ENCODE data around the gene KCNT1. TPM values are rescaled to one million over a fixed set of nuclear protein-coding genes. Genes with fewer than 3 reads are reported as not detected.

KCNT1 gene
- total and polyA plus RNA-seq, 2 experiments from 2014 or later, result 0.27 TPM; not detected in 1

- Histone ChIP-seq H3K27me3 (no peaks in the 10 kb centered on the region), H3K36me3 (replicated peaks; ENCODE audit: insufficient read depth, low read depth) (no peaks in the 10 kb centered on the region), H3K27ac (no peak overlapping the region), H4K20me1 (ENCODE audit: insufficient read depth, poor library complexity, severe bottlenecking) (no peaks in the 10 kb centered on the region), H3K9me2 (replicated peaks; ENCODE audit: insufficient read depth) (no peaks in the 10 kb centered on the region), H3K4me2 (no peak overlapping the region), H2AFZ (no peak overlapping the region), H3K9me3 (ENCODE audit: low read depth) (no peaks in the 10 kb centered on the region), H3K4me1 (ENCODE audit: insufficient read depth) (no peaks in the 10 kb centered on the region), H3K4me3 (no peak overlapping the region), H3K79me2 (no peaks in the 10 kb centered on the region)
- WGBS (ENCODE audit: low lambda C conversion rate, missing lambda C conversion rate), result 83% methylated on average over 14 of the region's 14 CpGs
- no peak for DNase-seq (ENCODE audit: low spot score)
- TF ChIP-seq CTCF (IDR thresholded peaks at IDR 0.05; ENCODE audit: poor library complexity) (no peak), EZH2 (IDR thresholded peaks at IDR 0.05; ENCODE audit: borderline replicate concordance) (no peak), EZH2phosphoT487 (IDR thresholded peaks at IDR 0.05; ENCODE audit: low read depth, severe bottlenecking, unreplicated experiment) (no peak)
Measured at GRCh38 chr9:135753391-135754105, 51.6 kb downstream of the KCNT1 start.

- Histone ChIP-seq H2AFZ (no peak overlapping the region), H3K79me2 (no peaks in the 10 kb centered on the region), H3K27me3 (no peaks in the 10 kb centered on the region), H3K4me3 (no peak overlapping the region), H3K36me3 (replicated peaks; ENCODE audit: insufficient read depth, low read depth) (no peaks in the 10 kb centered on the region), H3K9me3 (ENCODE audit: low read depth) (no peaks in the 10 kb centered on the region), H4K20me1 (ENCODE audit: insufficient read depth, poor library complexity, severe bottlenecking) (no peaks in the 10 kb centered on the region), H3K4me2 (no peak overlapping the region), H3K4me1 (ENCODE audit: insufficient read depth) (no peaks in the 10 kb centered on the region), H3K9me2 (replicated peaks; ENCODE audit: insufficient read depth) (no peaks in the 10 kb centered on the region), H3K27ac (no peak overlapping the region)
- no peak for TF ChIP-seq CTCF (IDR thresholded peaks at IDR 0.05; ENCODE audit: poor library complexity)
- no peak for TF ChIP-seq EZH2 (IDR thresholded peaks at IDR 0.05; ENCODE audit: borderline replicate concordance)
- no peak for TF ChIP-seq EZH2phosphoT487 (IDR thresholded peaks at IDR 0.05; ENCODE audit: low read depth, severe bottlenecking, unreplicated experiment)
- 90% methylated on average over 8 of the region's 10 CpGs for whole genome bisulfite sequencing (ENCODE audit: low lambda C conversion rate, missing lambda C conversion rate)
- DNase-seq (ENCODE audit: low spot score), result no peak
Measured at GRCh38 chr9:135756576-135756975, 54.6 kb downstream of the KCNT1 start.

- TF ChIP-seq EZH2phosphoT487 (IDR thresholded peaks at IDR 0.05; ENCODE audit: low read depth, severe bottlenecking, unreplicated experiment) (no peak), CTCF (IDR thresholded peaks at IDR 0.05; ENCODE audit: poor library complexity) (no peak), EZH2 (IDR thresholded peaks at IDR 0.05; ENCODE audit: borderline replicate concordance) (no peak)
- Histone ChIP-seq H2AFZ (no peak overlapping the region), H3K79me2 (no peaks in the 10 kb centered on the region), H4K20me1 (ENCODE audit: insufficient read depth, poor library complexity, severe bottlenecking) (no peaks in the 10 kb centered on the region), H3K36me3 (replicated peaks; ENCODE audit: insufficient read depth, low read depth) (no peaks in the 10 kb centered on the region), H3K9me2 (replicated peaks; ENCODE audit: insufficient read depth) (no peaks in the 10 kb centered on the region), H3K4me3 (no peak overlapping the region), H3K4me1 (ENCODE audit: insufficient read depth) (no peaks in the 10 kb centered on the region), H3K4me2 (no peak overlapping the region), H3K27me3 (no peaks in the 10 kb centered on the region), H3K9me3 (ENCODE audit: low read depth) (no peaks in the 10 kb centered on the region), H3K27ac (no peak overlapping the region)
- WGBS (ENCODE audit: low lambda C conversion rate, missing lambda C conversion rate), result 86% methylated on average over 14 of the region's 14 CpGs
- DNase-seq (ENCODE audit: low spot score), result no peak
Measured at GRCh38 chr9:135757356-135757755, 55.4 kb downstream of the KCNT1 start.

All from hepatocyte (in vitro differentiated cells).